GM19397 (cell line): ENCODE measurements around the gene ZG16.

Experiments
- ATAC-seq: cut with Tn5 transposase; IDR thresholded peaks from one replicate; pipeline ENCODE4 v1.9.1; 2021; ENCODE audit warnings: mild to moderate bottlenecking, moderate library complexity; ENCODE audit not compliant: unreplicated experiment

ZG16 gene

DNA sequence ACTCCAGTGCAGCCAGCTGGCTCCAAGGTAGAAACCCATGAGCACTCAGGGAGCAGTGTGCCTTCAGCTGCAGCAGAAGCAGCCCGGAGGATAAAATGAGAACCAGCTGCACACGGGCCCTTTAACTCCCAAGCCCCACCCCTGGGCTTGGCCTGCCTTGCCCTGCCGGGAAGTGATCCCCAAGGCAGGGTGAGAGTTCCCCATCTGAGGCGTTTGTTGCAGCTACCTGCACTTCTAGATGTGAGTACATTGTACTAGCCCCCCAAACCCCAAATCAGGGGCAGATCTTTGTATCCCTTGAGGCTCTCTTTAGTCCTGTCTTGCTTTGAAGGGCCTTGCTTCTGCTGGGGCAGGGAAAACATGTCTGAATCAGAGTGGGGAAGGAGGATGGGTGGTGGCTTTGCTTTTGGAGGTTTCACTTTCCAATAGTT is 42.2 kb downstream of the ZG16 start, which contains the start of gene MVP:
TSS of gene MVP (plus strand) at position 192 of the 431 bp plus-strand sequence. CDS start 10,088 bp downstream, outside the sequence.
- no peak for ATAC-seq

GRCh38 chr16:29820730-29821642 is 42.9 kb downstream of the ZG16 start:
- no peak for ATAC-seq

- no peak for ATAC-seq
Measured at GRCh38 chr16:29821643-29822115, 43.6 kb downstream of the ZG16 start.

DNA sequence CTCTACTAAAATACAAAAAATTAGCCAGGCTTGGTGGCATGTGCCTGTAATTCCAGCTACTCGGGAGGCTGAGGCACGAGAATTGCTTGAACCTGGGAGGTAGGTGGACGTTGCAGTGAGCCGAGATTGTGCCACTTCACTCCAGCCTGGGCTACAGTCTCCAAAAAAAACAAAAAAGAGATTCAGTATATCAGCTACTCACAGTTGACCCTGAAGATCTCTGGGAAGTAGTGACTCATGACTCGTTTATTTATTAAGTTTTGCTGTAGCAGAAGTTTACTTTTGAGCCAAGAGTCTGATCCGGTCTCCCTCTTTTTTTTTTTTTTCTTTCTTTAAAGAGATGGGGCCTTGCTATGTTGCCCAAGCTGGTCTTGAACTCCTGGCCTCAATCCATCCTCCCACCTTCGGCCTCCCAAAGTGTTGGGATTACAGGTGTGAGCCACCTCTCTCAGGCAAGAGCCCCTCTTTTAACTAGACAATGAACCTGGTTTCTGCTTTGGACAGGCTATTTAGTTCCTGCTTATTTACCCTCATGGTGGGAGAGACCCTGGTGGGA is 46.6 kb downstream of the ZG16 start:
- ATAC-seq = no peak

DNA sequence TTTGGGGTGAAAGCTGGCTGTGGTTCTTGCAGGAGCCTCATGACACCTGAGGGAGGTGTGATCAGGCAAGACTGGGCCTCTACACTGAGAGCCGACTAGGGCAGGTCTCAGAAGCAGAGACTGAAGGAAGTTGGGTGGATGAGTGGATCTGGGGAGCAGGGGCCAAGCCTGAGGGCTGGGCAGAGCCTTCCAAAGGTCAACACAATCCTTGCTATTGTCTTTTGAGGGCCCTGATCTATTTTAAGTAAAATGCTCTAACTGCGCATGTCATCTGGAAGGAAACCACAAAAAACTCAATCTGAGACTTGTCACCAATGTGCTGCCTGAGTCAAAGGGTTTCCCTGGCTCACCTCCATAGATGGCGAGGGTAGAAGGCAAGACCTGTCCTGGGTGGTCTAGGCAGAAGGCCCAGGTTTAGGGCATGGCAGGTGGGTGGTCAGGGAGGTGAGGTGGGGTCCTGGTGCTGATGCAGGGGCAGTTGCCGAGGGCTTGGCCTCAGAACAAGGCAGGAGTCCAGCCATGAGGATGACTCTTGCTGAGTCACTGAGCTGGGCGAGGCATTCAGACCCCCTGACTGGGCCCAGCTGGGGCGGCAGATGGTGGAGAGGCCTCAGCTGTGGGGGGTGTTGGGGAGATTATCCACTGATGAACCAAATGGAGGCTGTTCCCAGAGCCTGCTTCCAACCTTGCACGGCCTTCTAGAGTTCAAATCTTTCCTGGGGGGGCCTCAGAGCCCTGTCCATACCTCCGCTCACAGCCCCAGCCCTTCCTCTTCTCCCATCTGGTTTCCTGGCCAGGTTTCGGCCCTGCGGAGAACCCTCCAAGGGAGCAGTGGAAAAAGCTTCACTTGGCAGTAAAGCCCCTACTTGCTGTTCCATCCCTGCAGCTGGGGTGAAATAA is 47.3 kb downstream of the ZG16 start:
- ATAC-seq = no peak

GRCh38 chr16:29826342-29826695 is 48.3 kb downstream of the ZG16 start:
- ATAC-seq = no peak

DNA sequence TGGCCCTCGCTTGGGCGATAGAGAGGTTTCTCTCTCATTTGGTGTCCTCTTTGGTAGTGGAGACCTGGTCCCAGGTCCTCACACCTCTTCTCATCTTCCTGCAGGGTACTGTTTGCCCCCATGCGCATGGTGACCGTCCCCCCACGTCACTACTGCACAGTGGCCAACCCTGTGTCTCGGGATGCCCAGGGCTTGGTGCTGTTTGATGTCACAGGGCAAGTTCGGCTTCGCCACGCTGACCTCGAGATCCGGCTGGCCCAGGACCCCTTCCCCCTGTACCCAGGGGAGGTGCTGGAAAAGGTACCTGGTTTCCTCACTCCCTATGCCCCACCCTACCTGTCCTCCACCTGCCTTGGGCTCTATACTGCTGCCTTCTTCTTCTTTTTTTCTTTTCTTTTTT is 52.7 kb downstream of the ZG16 start:
- no peak for ATAC-seq

- no peak for ATAC-seq
Measured at GRCh38 chr16:29831490-29831889, 53.4 kb downstream of the ZG16 start.
